ENCODE measurements around the gene INTS1. TPM values are rescaled to one million over a fixed set of nuclear protein-coding genes. Genes with fewer than 3 reads are reported as not detected.
A peak's percentile ranks its signal among the peaks of the same experiment; 100 is the strongest.

INTS1 gene
- total and polyA plus RNA-seq, 2 of the 4 experiments (the other 2 are of a cell fraction) = 9.3 to 40.1 TPM

GRCh38 chr7:1423264-1423811, 80.9 kb downstream of the INTS1 start:
- Histone ChIP-seq H3K14ac (replicated peaks; ENCODE audit: low read depth, low read length) (no peak overlapping the region), H3K9me3 (ENCODE audit: control insufficient read depth, insufficient read depth, low read length) (peaks cover 2% of the 10 kb centered on the region; the same call in 1 of the 2 replicates), H2AK9ac (replicated peaks; ENCODE audit: low read depth, low read length, poor library complexity) (no peak overlapping the region), H4K20me1 (ENCODE audit: insufficient read depth, low read length) (no peaks in the 10 kb centered on the region), H3K27me3 (ENCODE audit: control insufficient read depth, insufficient read depth, low read length) (peaks cover 33% of the 10 kb centered on the region), H2AFZ (replicated peaks; ENCODE audit: low read length, poor library complexity) (peak overlapping the region; percentile 43), H2AK5ac (ENCODE audit: low read depth, low read length) (no peak overlapping the region), H3K4me1 (ENCODE audit: control insufficient read depth, insufficient read depth, low read length) (no peaks in the 10 kb centered on the region), H3K79me1 (ENCODE audit: low read depth in 1 of 2, low read length in 2 of 2) (no peaks in the 10 kb centered on the region), H3K36me3 (ENCODE audit: control insufficient read depth, insufficient read depth, low read length) (no peaks in the 10 kb centered on the region), H3K9me1 (ENCODE audit: insufficient read depth, low read length) (no peaks in the 10 kb centered on the region), H2BK120ac (ENCODE audit: low read depth, low read length) (no peak overlapping the region), H3K4me3 (ENCODE audit: insufficient read depth, low read depth, low read length) (no peak overlapping the region), H3K27ac (ENCODE audit: insufficient read depth, low read length) (no peak overlapping the region), H3K23ac (ENCODE audit: low read depth, low read length) (no peak overlapping the region), H3K4ac (ENCODE audit: low read depth, low read length) (no peak overlapping the region), H2BK20ac (ENCODE audit: low read depth, low read length) (no peak overlapping the region), H4K8ac (ENCODE audit: low read depth in 2 of 2, low read length in 2 of 2) (no peak overlapping the region), H3K4me2 (ENCODE audit: low read depth, low read length) (no peak overlapping the region), H2BK15ac (ENCODE audit: low read depth, low read length) (no peak overlapping the region), H2BK5ac (ENCODE audit: low read depth, low read length, poor library complexity, severe bottlenecking) (no peak overlapping the region), H4K91ac (ENCODE audit: insufficient read depth, low read depth, low read length) (no peak overlapping the region), H3K9ac (ENCODE audit: low read depth, low read length) (no peak overlapping the region), H3K56ac (ENCODE audit: extremely low read depth, insufficient read depth, low read length) (no peak overlapping the region), H4K5ac (ENCODE audit: low read depth, low read length) (no peak overlapping the region), H3K18ac (ENCODE audit: low read depth, low read length) (no peak overlapping the region)
- CTCF ChIA-PET = interaction anchor here (1.8 kb wide), 1 partner anchor 9 kb away, joined by 5 read pairs; no protein-coding TSS in a partner anchor
- TF ChIP-seq SMC3 (IDR thresholded peaks at IDR 0.05; ENCODE audit: low read depth, low read length) (no peak), ELK1 (IDR thresholded peaks at IDR 0.05; ENCODE audit: borderline replicate concordance, low read depth, low read length) (no peak), RFX5 (IDR thresholded peaks at IDR 0.05; ENCODE audit: low read depth, low read length) (no peak), CTCF (conservative IDR thresholded peaks at IDR 0.05; ENCODE audit: low read depth, low read length) (no peak), FOS (IDR thresholded peaks at IDR 0.05; ENCODE audit: low read depth, low read length) (no peak), RAD21 (IDR thresholded peaks at IDR 0.05; ENCODE audit: low read length) (no peak), CHD1 (IDR thresholded peaks at IDR 0.05; ENCODE audit: low read depth, low read length) (no peak), POLR2A (IDR thresholded peaks at IDR 0.05; ENCODE audit: low read depth, low read length) (no peak), MAZ (IDR thresholded peaks at IDR 0.05; ENCODE audit: borderline replicate concordance, low read depth, low read length) (no peak), BHLHE40 (IDR thresholded peaks at IDR 0.05; ENCODE audit: low read depth, low read length) (no peak), MAFK (IDR thresholded peaks at IDR 0.05; ENCODE audit: low read depth, low read length) (no peak), NFE2L2 (IDR thresholded peaks at IDR 0.05; ENCODE audit: low read depth, low read length) (no peak), CEBPB (IDR thresholded peaks at IDR 0.05; ENCODE audit: low read depth, low read length) (no peak), MXI1 (IDR thresholded peaks at IDR 0.05; ENCODE audit: borderline replicate concordance, low read depth, low read length) (no peak), USF2 (IDR thresholded peaks at IDR 0.05; ENCODE audit: low read depth, low read length) (no peak), RCOR1 (IDR thresholded peaks at IDR 0.05; ENCODE audit: insufficient replicate concordance, low read length) (no peak)
- POLR2A ChIA-PET (ENCODE audit: unreplicated experiment) = no interaction called here
- dilution Hi-C loops (cut with HindIII; ENCODE audit: low sequenced_read_pairs, unreplicated experiment) = no loop called here
- no peak for DNase-seq
- no peak for ATAC-seq (ENCODE audit: low read depth)
- no TSS peak for BruUV-seq (replicated peaks)
- in situ Hi-C loops (cut with MboI; ENCODE audit: low sequenced_read_pairs) = no loop called here
- WGBS, 2 experiments (ENCODE audit: extremely low coverage in 2 of 2, insufficient read length in 1 of 2) = 77% methylated on average over 3 of the region's 5 CpGs; no CpG with 5 or more reads in 1 of the 2 experiments
- intact Hi-C loops (cut with micrococcal nuclease) = no loop called here

Measured in IMR-90 (cell line).